H9 (cell line): Measurements from ENCODE around the gene DAPP1. TPM values are rescaled to one million over a fixed set of nuclear protein-coding genes. Genes with fewer than 3 reads are reported as not detected.

Experiments used
- DNase-seq: peaks from one replicate; pipeline ENCODE4 v3.0.0-alpha.2; 2017
- H2AFZ ChIP-seq: one replicate; pipeline ENCODE4 v1.6.1; 2013; ENCODE audit warnings: mild to moderate bottlenecking, low read length, control low read depth, moderate library complexity
- H2AK5ac ChIP-seq: 2 replicates; pipeline ENCODE4 v1.6.1; 2013; ENCODE audit warnings: low read length, control low read depth, mixed read lengths; ENCODE audit not compliant: insufficient read length
- H2BK120ac ChIP-seq: one replicate; pipeline ENCODE4 v1.6.1; 2013; ENCODE audit warnings: low read depth, mild to moderate bottlenecking, low read length, control low read depth, inconsistent platforms; ENCODE audit not compliant: poor library complexity, severe bottlenecking
- H2BK12ac ChIP-seq: 2 replicates; pipeline ENCODE4 v1.6.1; 2013; ENCODE audit warnings: low read length, control low read depth, mixed read lengths, low read depth; ENCODE audit not compliant: insufficient read length
- H2BK15ac ChIP-seq: 2 replicates; pipeline ENCODE4 v1.6.1; 2013; ENCODE audit warnings: low read depth, low read length, control low read depth
- H2BK20ac ChIP-seq: one replicate; pipeline ENCODE4 v1.6.1; 2013; ENCODE audit warnings: low read depth, mild to moderate bottlenecking, low read length, control low read depth, inconsistent platforms; ENCODE audit not compliant: poor library complexity, severe bottlenecking
- H2BK5ac ChIP-seq: 2 replicates; pipeline ENCODE4 v1.6.1; 2013; ENCODE audit warnings: low read length, control low read depth, mixed read lengths; ENCODE audit not compliant: insufficient read length
- H3K14ac ChIP-seq: 2 replicates; pipeline ENCODE4 v1.6.1; 2013; ENCODE audit warnings: low read length, control low read depth; ENCODE audit not compliant: insufficient read depth
- H3K18ac ChIP-seq: 2 replicates; pipeline ENCODE4 v1.6.1; 2013; ENCODE audit warnings: low read depth, mild to moderate bottlenecking, mixed read lengths, low read length, control low read depth; ENCODE audit not compliant: insufficient read length
- H3K23ac ChIP-seq: 2 replicates; pipeline ENCODE4 v1.6.1; 2013; ENCODE audit warnings: low read length, control low read depth, mixed read lengths, low read depth; ENCODE audit not compliant: insufficient read length
- H3K23me2 ChIP-seq: 2 replicates; pipeline ENCODE4 v1.6.1; 2013; ENCODE audit warnings: low read depth, mild to moderate bottlenecking, mixed read lengths, low read length, control low read depth; ENCODE audit not compliant: insufficient read length, poor library complexity, severe bottlenecking
- H3K27ac ChIP-seq: 2 replicates; pipeline ENCODE4 v1.5.1; 2013; ENCODE audit warnings: low read length, control low read depth, mixed read lengths, low read depth; ENCODE audit not compliant: insufficient read length
- H3K27me3 ChIP-seq: 2 replicates; pipeline ENCODE4 v1.6.1; 2013; ENCODE audit warnings: low read length, control low read depth, inconsistent platforms; ENCODE audit not compliant: insufficient read depth
- H3K4ac ChIP-seq: 2 replicates; pipeline ENCODE4 v1.6.1; 2013; ENCODE audit warnings: low read depth, mild to moderate bottlenecking, control low read depth, inconsistent platforms, low read length, moderate library complexity
- H3K4me1 ChIP-seq: 2 replicates; pipeline ENCODE4 v1.6.1; 2013; ENCODE audit warnings: low read length, control low read depth, inconsistent platforms; ENCODE audit not compliant: insufficient read depth
- H3K4me2 ChIP-seq: 2 replicates; pipeline ENCODE4 v1.6.1; 2013; ENCODE audit warnings: low read length, control low read depth, mixed read lengths; ENCODE audit not compliant: insufficient read length, insufficient read depth
- H3K56ac ChIP-seq: 2 replicates; pipeline ENCODE4 v1.6.1; 2013; ENCODE audit warnings: low read depth, mild to moderate bottlenecking, mixed read lengths, low read length, control low read depth; ENCODE audit not compliant: insufficient read length
- H3K79me1 ChIP-seq: 2 replicates; pipeline ENCODE4 v1.6.1; 2013; ENCODE audit warnings: low read depth, mild to moderate bottlenecking, moderate library complexity, low read length, control low read depth, inconsistent platforms; ENCODE audit not compliant: insufficient read depth, poor library complexity, severe bottlenecking
- H3K79me2 ChIP-seq: 2 replicates; pipeline ENCODE4 v1.6.1; 2013; ENCODE audit warnings: low read length, control low read depth, inconsistent platforms; ENCODE audit not compliant: insufficient read depth
- H3K9ac ChIP-seq: 2 replicates; pipeline ENCODE4 v1.6.1; 2013; ENCODE audit warnings: low read length, control low read depth, mixed read lengths; ENCODE audit not compliant: insufficient read length; ENCODE audit errors: extremely low read depth
- H3K9me3 ChIP-seq: one replicate; pipeline ENCODE4 v1.6.1; 2013; ENCODE audit warnings: low read depth, low read length, inconsistent platforms; ENCODE audit not compliant: control insufficient read depth
- H3T11ph ChIP-seq: one replicate; pipeline ENCODE4 v1.6.1; 2013; ENCODE audit warnings: mild to moderate bottlenecking, low read length, control low read depth, inconsistent platforms
- H4K20me1 ChIP-seq: one replicate; pipeline ENCODE4 v1.6.1; 2013; ENCODE audit not compliant: control insufficient read depth, insufficient read length, insufficient read depth
- H4K5ac ChIP-seq: 2 replicates; pipeline ENCODE4 v1.6.1; 2013; ENCODE audit warnings: low read depth, mild to moderate bottlenecking, mixed read lengths, low read length, control low read depth; ENCODE audit not compliant: insufficient read length
- H4K8ac ChIP-seq: replicated peaks from 2 replicates; pipeline ENCODE4 v1.6.1; 2013; ENCODE audit warnings: low read length, control low read depth, mixed read lengths, low read depth; ENCODE audit not compliant: insufficient read length
- H4K91ac ChIP-seq: 2 replicates; pipeline ENCODE4 v1.6.1; 2013; ENCODE audit warnings: low read depth, mild to moderate bottlenecking, moderate library complexity, mixed read lengths, low read length, control low read depth; ENCODE audit not compliant: insufficient read length
- H3K27ac Mint-ChIP-seq, 3 experiments: 2 replicates in 2 of 3; 3 replicates in 1 of 3; pipeline ENCODE4 v1.8.0; 2020 to 2021; ENCODE audit warnings: mixed read lengths in 3 of 3, mild to moderate bottlenecking in 1 of 3, moderate library complexity in 1 of 3
- H3K27me3 Mint-ChIP-seq: 2 replicates; pipeline ENCODE4 v1.8.0; 2021; ENCODE audit warnings: low read depth, mild to moderate bottlenecking, moderate library complexity, mixed read lengths
- H3K36me3 Mint-ChIP-seq, 3 experiments: 2 replicates in 2 of 3; 3 replicates in 1 of 3; pipeline ENCODE4 v1.8.0; 2020 to 2021; ENCODE audit warnings: low read depth in 3 of 3, mixed read lengths in 3 of 3; ENCODE audit not compliant: insufficient read depth in 1 of 3
- H3K4me1 Mint-ChIP-seq, 2 experiments: 2 replicates each; pipeline ENCODE4 v1.8.0; 2020; ENCODE audit warnings: mixed read lengths in 2 of 2
- H3K4me3 Mint-ChIP-seq, 2 experiments: 2 replicates in 1 of 2; 3 replicates in 1 of 2; pipeline ENCODE4 v1.8.0; 2020 to 2021; ENCODE audit warnings: mild to moderate bottlenecking in 2 of 2, mixed read lengths in 2 of 2, moderate library complexity in 1 of 2
- H3K9me3 Mint-ChIP-seq, 2 experiments: 2 replicates in 1 of 2; 3 replicates in 1 of 2; pipeline ENCODE4 v1.8.0; 2020; ENCODE audit warnings: mild to moderate bottlenecking in 2 of 2, mixed read lengths in 2 of 2, moderate library complexity in 1 of 2
- CTCF ChIP-seq: fragments of 200-600 bp; sonication (generic); conservative IDR thresholded peaks from 3 replicates; pipeline ENCODE4 v1.8.0; 2021; ENCODE audit warnings: antibody characterized with exemption, mild to moderate bottlenecking
- total RNA-seq: library from RNA; stranded (reverse); gene quantifications from 2 replicates; pipeline ENCODE4 v1.2.1, GENCODE V29; 2021

DAPP1 gene
- total RNA-seq, 1 experiment from 2014 or later = not detected

GRCh38 chr4:99832321-99832720 is 15.7 kb downstream of the DAPP1 start:
- H3K23ac ChIP-seq = no peak overlapping the region
- no peaks in the 10 kb centered on the region for H3K79me1 ChIP-seq
- H2BK20ac ChIP-seq = no peak overlapping the region
- H3K27ac ChIP-seq = no peak overlapping the region
- no peak overlapping the region for H2AK5ac ChIP-seq
- H3K79me2 ChIP-seq = no peaks in the 10 kb centered on the region
- H3K9me3 Mint-ChIP-seq = no peaks in the 10 kb centered on the region
- H2BK5ac ChIP-seq = no peak overlapping the region
- H3K36me3 Mint-ChIP-seq = no peaks in the 10 kb centered on the region
- H4K20me1 ChIP-seq = no peaks in the 10 kb centered on the region
- no peak overlapping the region for H2AFZ ChIP-seq
- no peak overlapping the region for H3K4me3 Mint-ChIP-seq
- H3K4me1 Mint-ChIP-seq = no peaks in the 10 kb centered on the region
- no peak overlapping the region for H3K14ac ChIP-seq
- no peak overlapping the region for H4K91ac ChIP-seq
- no peak overlapping the region for H4K8ac ChIP-seq
- TF ChIP-seq CTCF = no peak
- DNase-seq = no peak
- no peak overlapping the region for H3K27ac Mint-ChIP-seq
- H3K9ac ChIP-seq = no peak overlapping the region
- no peaks in the 10 kb centered on the region; the same call in 1 of the 2 replicates for H3K27me3 Mint-ChIP-seq
- H3K4me1 ChIP-seq = no peaks in the 10 kb centered on the region
- H3K9me3 ChIP-seq = no peaks in the 10 kb centered on the region
- no peak overlapping the region for H4K5ac ChIP-seq
- no peak overlapping the region for H2BK12ac ChIP-seq
- H3K4me2 ChIP-seq = no peak overlapping the region
- no peak overlapping the region for H3T11ph ChIP-seq
- no peaks in the 10 kb centered on the region for H3K27me3 ChIP-seq
- H3K18ac ChIP-seq = no peak overlapping the region
- H3K4ac ChIP-seq = no peak overlapping the region
- no peak overlapping the region for H3K56ac ChIP-seq
- no peak overlapping the region for H2BK120ac ChIP-seq
- H2BK15ac ChIP-seq = no peak overlapping the region
- H3K23me2 ChIP-seq = no peaks in the 10 kb centered on the region
